Measurements from ENCODE around the gene HOXC10.

HOXC10 gene

DNA sequence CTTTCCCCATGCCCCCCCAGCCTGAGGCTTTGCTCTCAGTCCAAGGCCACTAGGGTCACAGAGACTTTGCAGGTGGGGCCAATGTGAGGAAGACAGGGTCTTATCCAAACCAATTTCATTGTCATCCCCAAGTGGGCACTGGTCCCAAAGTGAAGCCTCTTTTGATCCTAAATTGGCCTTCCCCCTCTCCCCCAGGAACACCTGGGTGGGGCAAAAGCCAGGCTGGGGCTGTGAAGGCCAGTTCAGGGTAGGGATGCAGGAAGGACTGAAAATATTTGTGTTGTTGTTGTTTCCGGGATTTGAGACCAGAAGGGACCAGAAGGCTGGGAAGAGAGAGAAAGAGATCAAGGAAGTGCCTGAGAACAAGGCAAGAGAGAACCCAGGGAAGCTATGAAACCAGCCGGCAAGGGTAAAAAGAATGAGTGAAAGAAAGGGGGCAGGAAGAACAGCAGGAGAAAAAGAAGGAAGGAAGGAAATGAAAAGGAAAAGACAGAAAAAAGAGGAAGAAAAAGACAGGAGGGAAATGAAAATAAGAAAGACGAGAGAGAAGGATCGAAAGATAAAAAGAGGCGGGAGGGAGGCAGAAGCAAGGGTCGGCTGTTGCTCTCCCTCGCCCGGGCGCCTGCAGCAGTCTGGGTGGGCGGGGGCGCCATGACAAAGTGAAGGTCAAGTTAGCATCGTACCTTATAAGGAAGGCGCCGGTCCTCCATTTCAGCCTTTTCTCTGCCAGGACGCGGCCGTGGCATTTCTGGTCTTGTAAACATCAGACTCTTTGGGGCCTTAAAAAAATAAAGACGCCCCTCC lies 19.5 kb upstream of the HOXC10 start:
- no peak for DNase-seq

DNA sequence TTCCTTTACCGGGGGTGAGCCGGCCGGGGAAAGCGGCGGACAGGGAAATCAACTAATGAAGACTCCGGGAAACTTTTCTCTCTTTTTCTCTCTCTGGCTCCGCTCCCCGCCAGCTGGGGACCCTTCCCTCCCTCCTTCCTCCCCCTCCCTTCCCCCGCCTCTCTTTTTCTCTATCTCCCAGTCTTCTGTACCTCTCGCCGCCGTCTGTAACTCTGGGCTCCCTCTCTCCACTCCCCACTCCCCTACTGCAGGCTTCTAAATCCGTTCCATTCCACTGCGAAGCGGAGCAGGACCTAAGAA lies 18.9 kb upstream of the HOXC10 start:
- no peak for DNase-seq

DNA sequence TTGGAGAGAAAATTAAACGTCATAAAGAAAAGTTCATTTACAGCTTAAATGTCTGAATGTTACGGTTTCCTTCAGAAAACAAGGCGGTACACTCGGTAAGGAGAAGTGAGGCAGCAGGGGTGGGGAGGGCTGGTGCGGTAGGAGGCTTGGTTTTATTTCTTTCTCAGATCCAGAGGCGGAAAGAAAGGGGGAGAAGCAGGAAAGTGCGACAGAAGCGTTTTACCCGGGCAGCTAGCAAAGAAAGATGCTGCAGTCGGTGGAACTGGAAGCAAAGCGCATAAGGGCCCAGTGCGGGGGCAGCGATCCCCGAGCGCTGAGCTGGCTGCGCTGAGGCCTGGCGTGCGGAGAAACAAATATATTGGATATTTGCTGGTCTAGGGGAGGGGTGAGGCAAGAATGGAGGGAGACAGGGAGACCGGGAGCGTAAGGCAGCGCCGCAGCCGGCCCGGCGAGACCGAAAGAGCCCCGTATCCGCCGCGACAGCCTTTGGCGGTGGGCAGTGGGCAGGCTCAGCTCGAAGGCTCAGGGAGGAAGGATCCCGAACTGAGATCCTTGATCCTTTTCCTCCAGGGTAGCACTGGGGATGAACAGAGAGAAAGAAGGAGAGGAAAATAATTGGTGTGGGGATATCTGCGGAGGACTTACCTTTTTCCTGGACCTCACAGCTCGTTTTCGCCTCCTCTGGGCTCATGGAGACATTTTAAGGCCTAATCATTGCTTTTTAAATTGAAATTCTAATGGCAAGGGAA lies 18.4 kb upstream of the HOXC10 start:
- DNase-seq, result no peak

DNA sequence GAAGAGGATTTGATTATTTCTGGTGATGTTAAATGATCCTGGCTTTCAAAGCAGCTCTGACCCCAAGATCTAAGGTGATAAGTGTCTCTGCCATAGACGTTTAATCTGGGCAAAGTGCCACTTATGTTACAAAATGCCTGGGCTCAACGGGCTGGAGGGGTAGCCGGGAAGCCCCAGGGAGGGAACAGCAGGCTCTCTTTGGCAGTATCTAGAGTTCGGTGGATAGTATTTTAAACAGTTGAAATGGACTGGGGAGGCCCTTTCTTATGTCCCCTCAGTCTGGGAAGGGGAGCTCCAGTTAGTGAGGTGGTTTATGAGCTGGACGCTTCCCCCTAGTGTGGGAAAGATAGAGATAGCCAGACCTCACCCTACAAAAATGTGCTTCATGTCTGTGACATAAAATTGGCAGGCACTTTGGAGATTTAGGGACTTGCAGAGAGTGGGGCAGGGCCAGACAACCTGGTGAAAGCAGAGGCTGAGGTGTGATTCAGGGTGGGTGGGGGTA lies 17.5 kb upstream of the HOXC10 start:
- DNase-seq, result no peak

DNA sequence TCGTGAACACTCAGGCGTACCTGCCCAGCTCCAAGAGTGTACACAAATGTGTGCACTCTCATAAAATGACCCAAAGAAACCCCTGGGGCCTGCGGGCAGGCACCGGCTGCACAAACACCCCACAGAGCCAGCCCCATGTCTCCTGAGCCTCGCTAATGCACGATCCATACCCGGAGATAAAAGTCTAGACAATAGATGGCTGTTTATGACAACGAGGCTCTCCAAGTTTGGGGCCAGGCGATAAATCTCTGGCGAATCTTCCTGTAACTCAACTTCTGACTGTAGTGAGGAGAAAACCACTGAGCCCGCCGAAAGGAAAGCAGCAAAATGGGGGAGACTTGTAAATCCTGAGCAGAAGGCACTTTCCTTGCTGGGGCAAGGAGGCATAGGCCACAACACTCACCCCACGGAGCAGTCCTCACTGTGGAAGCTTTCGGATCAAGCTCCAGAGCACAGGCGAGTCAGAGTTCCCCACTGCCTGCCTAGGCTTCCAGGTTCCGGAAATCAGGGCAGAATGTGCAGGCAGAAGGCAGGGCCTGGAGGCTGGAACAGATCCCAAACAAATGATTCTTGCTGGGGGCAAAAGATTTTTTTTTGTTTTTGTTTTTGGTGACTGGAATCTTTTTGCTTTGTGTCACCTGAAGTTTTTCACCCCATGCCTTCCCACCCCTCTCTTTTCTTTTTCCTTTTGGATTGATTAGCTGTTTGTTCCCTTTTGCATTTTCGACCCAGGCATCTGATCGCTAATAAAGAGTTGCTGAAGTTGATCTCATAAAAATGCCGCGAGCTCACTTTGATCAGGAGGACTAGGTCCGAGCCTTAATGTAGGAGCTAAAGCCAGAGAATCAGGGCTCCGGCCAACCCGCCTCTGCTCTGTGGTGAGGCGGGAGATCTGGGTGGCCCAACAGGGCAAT lies 16.5 kb upstream of the HOXC10 start:
- no peak for DNase-seq

DNA sequence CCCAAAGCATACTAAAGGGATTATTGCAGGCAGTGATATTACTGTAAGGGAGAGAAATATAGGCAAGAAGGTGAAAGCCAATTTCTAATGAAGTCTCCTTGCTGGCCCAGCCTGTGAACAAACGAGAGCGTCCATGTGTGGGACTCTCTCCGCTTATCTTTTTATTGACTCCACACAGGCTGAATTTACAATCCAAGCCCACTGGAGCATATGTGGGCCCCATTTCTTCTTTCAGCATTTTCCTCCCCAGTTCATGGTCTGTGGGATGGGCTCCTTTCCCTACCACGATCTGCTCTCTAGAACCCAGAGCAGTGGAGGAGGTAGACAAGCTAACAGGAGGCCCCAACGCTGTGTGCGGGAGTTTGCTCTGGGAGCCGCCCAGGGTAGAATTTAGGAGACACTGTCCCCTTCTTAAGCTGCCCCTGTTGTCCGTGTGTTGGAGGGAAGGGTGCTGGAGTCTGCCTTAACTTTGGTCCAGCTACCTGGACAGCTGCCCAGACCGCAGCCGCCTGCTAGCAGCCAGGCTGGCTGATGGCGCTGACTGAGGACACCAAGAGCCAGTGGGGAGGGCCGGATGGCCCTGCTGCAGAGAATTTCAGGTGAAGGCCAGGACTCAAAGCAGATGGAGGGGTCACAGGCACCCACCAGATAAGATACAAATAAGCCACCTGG lies 15.2 kb upstream of the HOXC10 start:
- DNase-seq, result no peak

DNA sequence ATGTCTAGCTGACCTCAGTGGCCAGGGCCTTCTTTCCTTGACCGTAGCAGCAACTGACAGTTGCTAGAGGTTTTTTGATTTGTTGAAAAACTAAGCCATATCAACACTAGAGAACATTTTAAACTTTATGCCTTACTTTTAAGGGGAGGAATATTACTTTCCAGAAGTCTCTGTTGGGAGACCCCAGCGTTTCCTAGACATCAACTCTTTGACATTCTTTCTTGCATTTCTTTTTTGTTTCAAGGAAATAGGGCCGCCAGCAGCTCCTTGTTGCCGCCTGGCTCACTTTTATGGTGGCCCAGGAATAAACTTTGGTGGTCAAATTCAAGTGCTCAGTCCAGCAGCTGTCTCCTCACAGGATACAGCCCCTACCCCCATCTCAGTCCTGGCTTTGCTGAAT lies 14.5 kb upstream of the HOXC10 start:
- no peak for DNase-seq

DNA sequence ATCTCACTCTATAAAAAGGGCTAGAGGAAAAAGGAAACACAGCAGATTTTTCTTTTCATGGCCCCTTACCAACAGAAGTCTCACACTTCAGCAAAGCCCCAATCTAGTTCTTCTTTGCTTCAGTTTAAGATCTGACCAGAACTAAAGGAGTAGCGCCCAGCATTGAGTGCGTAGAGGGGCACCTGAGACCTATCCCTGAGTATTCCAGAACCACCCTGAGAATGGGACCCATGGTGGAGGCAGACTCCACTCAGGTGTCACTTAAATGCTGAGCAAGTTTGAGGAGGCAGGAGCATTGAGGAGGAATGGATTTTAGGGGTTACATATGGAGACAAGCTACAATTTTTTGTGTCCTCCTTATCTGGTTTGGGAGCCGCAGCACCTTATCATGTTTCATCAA lies 13.8 kb upstream of the HOXC10 start:
- no peak for DNase-seq

DNA sequence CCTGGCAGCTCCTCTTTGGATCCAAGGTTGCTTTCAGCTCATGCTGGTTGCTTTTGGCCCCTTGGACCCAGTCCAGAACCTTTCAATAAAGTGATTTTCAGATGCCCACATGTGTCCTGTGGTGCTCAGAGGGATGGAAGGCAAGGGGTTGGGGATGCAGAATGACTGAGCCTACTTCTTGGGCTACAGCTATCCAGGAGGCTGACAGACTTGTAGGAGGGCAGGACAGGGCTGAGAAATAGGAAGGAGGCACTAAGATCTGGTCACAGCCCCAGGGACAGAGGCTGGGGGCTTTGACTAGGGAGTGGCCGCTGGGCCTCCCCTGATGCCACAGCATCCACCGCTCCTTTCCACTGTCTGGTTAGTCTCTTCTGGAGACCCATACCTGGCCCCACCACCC lies 13.3 kb upstream of the HOXC10 start:
- DNase-seq, result no peak

DNA sequence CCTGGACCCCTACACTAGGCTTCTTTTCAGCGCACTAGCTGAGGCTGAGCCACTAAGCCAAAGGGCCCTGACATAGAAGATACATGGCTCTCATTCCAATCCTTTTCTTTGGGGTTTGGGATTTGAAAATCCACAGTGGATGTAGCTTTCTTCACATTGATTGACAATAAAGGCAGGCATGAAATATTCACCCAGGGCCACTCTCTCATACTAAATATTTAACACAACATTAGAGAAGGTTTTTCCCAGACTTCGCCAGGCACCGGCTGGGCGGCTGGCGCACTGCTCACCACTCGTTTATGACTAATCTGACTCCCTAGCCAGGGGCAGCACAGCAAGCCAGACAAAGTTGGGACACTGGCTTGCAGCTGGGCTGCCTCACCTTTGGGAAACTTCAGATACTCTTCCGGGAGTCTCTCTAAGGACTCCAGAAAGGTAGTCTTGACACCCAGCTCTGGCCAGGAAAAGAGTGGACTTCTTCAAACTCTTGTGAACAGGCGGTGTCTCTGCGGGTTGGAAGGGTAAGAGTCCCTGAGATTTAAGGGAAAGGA lies 12.7 kb upstream of the HOXC10 start:
- no peak for DNase-seq

DNA sequence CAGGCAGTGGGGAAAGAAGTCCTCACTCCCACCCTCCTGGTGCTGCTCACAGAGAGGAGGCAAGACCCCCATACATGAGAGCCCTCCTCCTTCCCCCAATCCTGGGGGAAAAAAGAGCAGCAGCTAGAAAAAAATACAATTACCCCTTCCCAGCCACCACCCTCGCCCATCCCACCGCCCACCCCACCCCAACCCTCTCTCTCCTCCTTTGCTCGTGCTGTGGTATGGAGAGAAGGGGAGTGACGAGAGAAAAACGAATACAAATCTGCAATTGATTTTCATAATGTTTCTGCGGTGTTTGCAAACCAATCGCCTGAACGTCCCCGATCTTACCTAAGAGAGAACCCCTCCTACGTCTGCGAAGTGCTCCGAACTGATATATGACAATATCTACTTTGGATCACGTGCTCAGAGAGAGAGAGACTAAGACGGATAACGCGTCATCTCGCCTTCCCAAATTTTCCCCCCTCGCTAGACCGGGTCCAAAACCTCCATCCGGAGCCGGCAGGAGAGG lies 12.2 kb upstream of the HOXC10 start, which contains the start of gene HOXC11:
Gene HOXC11, plus strand, starts transcription at position 405 of the 514 bp plus-strand sequence. CDS start 116 bp downstream, outside the sequence.
- no peak for DNase-seq

DNA sequence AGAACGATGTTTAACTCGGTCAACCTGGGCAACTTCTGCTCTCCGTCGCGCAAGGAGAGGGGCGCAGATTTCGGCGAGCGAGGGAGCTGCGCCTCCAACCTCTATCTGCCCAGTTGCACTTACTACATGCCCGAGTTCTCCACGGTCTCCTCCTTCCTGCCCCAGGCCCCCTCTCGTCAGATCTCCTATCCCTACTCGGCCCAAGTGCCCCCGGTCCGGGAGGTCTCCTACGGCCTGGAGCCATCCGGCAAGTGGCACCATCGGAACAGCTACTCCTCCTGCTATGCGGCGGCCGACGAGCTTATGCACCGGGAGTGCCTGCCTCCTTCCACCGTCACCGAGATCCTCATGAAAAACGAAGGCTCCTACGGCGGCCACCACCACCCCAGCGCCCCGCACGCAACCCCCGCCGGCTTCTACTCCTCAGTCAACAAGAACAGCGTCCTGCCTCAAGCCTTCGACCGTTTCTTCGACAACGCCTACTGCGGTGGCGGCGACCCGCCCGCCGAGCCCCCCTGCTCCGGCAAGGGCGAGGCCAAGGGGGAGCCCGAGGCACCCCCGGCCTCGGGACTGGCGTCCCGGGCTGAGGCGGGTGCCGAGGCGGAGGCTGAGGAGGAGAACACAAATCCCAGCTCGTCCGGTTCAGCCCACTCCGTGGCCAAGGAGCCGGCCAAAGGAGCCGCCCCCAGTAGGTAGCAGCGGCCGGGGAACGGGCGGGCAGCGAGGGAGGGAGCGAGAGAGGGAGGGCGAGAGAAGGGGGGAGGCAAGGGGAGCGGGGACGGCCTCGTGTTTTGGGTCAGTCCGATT lies 11.5 kb upstream of the HOXC10 start:
- no peak for DNase-seq

DNA sequence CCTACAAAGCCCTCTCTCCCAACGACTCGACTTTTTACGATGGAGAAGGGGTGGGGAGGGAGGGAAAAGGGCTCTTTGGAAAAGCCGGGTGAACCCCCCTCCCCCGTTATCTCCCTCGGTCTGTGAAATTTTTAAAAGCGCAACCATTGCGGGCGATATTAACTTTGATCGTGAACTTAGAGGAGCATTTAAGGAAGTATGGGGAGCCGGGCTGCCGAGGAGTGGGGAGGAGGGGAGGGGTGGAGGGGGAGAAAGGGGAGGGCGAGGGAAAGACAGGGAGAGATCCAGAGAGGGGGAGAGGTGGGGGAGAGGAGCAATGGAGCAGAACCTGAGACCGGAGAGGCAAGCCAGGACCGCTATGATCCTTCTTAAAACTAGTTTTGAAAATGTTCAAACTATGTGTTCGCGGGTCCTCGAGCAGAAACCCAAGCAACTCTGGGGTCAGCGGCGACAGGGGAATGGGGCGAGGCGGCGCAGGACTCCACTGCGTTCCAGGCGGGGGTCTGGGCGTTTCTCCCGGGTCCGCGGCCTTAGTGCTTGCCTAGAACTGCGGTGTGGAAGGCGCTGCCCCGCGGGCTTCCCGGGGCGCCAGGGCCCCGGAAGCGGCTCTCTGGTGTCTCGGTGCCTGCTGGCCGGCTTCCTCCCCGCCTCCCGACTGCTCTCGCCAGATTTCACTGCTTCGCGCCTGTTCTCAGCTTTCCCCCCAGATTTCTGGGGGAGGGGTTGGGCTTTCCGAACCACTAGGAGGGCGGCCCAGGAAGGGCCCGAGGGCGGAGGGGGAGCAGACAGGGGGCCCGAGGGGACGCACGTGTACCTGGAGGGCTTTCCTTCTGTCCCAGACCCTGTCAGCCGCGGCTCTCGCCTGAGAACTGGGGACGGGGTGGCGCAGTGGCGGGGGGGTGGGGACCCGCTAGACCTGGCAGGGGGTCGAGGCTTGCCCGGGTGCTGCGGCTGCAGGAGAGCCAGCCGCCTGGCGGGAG lies 10.6 kb upstream of the HOXC10 start, which contains the start of gene HOTAIR:
Gene HOTAIR, minus strand, starts transcription at position 871 of the 980 bp plus-strand sequence.
- DNase-seq, result no peak

DNA sequence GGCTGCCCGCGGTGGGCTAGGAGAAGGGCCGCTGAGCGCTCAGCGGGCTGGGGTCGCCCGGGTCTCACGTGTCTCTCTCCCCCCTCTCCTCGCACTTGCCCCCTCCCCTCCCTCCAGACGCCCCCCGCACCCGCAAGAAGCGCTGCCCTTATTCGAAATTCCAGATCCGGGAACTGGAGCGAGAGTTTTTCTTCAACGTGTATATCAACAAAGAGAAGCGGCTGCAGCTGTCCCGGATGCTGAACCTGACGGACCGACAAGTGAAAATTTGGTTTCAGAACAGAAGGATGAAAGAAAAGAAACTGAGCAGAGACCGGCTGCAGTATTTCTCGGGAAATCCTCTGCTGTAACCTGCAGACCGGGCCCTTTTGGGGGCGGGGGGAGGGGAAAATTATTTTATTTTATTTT lies 9.9 kb upstream of the HOXC10 start:
- DNase-seq, result no peak

DNA sequence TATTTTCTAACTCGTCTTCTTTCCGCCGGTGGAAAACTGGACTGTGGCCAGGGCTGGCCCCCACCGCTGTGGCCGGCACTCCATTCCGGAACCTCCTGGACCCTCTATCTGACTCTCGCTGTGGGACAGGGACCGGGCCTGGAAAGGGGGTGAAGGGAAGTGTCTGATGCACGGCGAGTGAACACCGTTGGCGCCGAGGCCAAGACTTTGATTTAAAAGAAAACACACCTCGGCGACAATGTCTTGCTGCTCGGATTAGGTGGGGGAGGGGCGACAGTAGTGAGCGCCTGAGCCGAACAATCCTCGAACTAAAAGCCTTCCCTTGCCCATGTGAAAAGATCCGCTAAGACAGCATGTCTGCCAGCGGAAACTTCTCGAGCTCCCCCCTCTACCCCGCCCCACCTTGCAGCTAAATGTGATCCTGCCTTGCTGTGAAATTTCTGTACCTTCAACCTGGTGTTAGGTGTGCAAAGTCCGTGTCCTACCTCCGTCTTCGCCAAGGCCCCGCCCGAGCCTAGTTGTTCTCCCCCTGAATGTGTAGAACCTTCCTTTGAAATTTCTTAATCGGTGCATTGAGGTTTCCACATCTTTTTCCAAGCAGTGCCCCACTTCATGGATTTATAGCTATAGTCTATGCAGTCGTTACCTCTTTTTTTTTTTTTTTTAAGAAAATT lies 9.3 kb upstream of the HOXC10 start:
- no peak for DNase-seq

DNA sequence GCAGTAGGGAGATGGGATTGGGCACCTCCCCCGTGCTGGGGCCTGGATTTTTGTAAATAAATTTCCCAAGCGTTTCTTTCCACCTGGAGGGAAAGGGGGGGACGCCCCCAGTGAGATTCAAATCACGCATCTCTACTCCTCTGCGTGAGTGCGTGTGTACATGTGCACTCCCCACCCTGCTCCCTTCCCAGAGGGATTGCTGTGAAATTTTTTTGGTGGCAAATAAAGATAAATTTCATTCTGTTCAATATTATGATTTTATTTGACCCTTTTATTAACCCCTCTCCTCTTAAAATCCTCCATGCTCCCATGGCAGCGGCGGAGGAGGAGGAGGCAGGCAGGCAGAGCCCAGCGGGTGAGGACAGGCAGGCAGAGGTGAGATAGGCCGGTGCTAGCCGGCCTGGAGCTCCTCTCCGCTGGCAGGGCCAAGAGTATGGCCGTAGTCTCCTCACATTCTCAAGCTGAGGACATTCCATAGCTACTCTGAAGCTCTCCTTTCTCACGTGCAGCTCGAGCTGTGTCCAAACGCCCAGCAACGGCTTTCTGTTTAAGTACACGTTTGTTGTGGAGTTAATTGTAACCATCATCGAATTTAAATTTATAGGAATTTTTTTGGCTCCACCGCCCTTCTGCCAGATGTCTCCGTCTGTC lies 8.6 kb upstream of the HOXC10 start:
- no peak for DNase-seq

DNA sequence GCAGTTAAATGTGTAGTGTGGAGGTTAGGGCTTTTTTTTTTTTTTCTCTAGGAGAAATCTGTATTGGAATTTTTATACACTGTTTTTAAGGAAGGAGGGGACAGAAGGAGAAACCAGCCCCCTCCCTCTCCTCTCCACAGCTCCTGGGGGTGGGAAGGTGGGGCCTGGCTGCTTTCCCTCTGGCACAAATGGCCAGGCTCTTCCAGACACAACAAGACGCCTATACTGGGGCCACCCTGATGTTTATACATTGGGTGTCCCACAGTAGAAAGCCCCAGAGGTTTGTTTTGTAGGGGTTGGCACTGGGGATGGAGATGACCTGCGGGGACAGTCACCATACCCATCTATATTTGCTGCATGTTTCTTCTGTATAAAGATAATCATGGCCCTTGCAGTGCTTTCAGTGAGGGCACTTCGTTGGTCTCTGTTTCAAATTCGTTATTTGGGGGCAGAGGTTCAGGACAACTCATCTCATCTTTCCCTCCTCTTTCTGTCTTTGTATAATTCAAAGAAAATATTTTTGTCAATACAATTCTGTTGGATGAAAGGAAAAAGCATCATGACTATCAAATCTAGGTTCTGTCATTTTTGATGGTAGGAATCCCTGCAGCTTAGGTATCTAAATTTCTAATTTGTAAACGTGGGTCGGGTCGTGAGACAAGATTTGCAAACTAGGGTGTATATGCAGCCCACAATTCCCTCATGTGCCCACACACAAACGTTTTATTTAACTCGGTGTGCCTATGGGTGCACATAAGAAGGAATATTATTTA lies 7.9 kb upstream of the HOXC10 start:
- no peak for DNase-seq
